Measurements from ENCODE around the gene SLC25A44.

DNA sequence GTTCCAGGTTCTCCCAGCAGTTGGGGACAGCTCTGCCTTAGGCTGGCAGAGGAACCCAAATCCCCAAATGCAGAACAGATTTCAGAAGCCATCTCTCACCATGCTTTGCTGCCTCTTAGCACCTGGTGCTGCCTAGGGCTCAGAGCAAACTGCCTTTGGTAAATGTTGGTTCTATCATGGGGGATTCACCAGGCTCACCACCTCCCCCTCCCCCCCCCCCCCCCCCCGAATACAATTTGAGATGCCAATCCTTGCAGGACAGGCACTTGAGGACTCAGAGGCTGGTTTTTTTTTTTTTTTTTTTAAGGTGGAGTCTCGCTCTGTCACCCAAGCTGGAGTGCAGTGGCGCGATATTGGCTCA, 54.4 kb downstream of the SLC25A44 start:
- no peak for TF ChIP-seq CTCF (IDR thresholded peaks at IDR 0.05; ENCODE audit: low read length)
- no peak for TF ChIP-seq EZH2phosphoT487 (IDR thresholded peaks at IDR 0.05; ENCODE audit: low read length)
